Activated CD4-positive, alpha-beta T cell treated with anti-CD3 and anti-CD28 coated beads, Interleukin-2, amount 50 U/mL, for 24 hours (primary cell): ENCODE data around the gene ATP5IF1.

Experiments
- DNase-seq, 2 donors: peaks; one replicate each; pipeline ENCODE4 v3.0.0-alpha.2; 2020; ENCODE audit warnings: low read depth in 1 of 2, low spot score in 1 of 2

Gene ATP5IF1

DNA sequence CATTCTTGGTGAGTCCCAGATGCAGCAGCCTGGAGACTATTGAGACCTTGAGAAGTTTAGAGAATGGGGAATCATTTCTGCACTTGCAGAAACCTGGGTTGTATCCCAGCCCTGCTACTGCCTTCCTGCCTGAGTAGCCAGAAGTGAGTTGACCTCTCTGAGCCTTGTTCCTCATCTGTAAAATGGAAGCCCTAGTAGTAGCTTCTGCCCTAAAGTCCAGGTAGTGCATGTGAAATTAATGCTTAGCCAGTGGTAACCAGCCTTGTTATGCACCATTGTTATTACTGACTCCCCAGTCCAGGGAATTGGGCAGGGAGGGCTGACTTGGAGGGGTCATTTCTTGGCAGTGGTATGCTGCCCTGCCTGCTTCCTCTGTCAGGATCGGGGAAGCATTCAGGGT, 29.0 kb downstream of the ATP5IF1 start:
- no peak for DNase-seq

DNA sequence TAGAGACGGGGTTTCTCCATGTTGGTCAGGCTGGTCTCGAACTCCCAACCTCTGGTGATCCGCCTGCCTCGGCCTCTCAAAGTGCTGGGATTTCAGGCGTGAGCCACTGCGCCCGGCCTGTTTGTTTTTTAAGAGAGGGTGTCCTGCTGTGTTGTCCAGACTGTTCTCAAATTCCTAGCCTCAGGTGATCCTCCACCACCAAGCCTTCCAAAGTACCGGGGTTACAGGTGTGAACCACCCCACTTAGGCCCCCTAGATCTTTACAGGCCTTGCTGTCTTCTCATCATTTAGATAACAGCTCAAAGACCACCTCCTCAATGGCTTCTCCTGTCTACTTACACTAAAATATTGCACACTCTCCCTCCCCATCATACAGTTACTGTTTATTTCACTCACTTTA, 29.7 kb downstream of the ATP5IF1 start:
- DNase-seq = no peak

DNA sequence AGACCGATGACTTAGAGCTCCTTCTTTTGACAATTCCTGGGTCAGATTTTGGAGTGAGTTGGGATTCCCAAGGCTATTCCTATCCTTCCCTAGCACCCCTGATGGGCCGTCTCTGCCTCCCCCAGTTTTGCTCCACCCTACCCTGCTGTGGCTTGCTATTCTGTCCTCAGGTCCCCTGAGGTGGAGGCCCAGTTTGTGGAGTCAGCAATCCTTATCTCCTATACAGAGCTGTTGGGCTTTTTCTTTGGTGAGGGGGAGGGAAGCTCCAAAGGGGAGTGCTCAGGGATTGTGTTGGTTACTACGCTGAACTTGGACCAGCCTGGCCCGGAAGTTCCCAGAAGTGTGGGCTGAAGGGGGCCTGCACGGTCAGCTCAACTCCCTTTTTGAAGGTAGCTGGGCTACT, 31.0 kb downstream of the ATP5IF1 start:
- DNase-seq = no peak

DNA sequence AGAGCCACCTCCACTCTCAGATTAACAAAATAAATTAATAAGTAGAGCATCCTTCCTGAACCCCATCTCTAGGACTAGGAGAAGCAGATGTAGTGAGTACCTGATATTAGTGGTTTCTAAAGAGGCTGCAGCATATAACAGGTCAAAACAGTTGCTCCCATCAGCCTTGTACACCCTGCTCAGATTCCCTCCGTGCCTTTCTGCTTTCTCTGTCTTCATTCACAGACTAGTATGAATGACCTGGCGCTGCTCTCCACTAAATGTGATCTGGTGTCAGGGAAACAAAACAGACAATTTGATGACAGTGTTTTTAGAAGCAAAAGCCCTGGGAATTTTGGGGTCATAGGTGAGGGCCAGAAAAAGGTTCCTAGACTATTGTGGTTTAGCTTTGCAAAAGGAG, 31.7 kb downstream of the ATP5IF1 start:
- DNase-seq = no peak

DNA sequence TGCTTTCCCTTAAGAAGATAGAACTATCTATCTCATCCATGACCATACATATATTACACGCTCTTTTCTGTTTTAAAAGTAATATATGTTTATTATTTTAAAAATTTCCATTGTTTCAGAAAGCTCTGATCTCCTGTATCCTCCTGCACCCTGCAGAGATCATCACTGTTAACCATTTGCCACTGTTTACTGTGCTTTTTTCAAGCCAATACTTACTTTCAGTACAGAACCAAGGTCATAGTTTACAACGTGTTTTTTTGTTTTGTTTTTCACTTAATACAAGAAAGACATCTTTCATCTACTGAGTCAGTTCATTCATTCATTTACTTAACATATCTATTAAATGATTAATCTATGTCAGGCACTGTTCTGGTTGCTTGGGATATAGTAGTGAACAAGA, 33.6 kb downstream of the ATP5IF1 start:
- no peak for DNase-seq

DNA sequence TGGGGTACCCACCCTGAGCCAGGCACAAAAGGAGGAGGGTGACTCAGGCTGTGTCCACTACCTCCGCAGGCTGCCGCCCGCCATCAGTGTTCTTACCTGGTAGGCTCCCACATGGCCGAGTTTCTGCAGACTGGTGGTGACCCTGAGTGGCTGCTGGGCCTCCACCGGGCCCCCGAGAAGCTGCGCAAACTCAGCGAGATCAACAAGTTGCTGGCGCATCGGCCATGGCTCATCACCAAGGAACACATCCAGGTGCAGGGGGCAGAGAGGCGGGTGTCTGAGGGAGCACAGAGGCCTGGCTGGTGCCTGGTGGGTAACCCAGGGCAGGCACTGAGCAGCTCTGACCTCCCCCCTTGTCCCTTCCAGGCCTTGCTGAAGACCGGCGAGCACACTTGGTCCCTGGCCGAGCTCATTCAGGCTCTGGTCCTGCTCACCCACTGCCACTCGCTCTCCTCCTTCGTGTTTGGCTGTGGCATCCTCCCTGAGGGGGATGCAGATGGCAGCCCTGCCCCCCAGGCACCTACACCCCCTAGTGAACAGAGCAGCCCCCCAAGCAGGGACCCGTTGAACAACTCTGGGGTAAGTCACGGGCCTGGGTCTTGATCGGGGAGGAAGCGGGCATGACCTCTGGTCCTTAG, 36.4 kb downstream of the ATP5IF1 start:
- no peak for DNase-seq

DNA sequence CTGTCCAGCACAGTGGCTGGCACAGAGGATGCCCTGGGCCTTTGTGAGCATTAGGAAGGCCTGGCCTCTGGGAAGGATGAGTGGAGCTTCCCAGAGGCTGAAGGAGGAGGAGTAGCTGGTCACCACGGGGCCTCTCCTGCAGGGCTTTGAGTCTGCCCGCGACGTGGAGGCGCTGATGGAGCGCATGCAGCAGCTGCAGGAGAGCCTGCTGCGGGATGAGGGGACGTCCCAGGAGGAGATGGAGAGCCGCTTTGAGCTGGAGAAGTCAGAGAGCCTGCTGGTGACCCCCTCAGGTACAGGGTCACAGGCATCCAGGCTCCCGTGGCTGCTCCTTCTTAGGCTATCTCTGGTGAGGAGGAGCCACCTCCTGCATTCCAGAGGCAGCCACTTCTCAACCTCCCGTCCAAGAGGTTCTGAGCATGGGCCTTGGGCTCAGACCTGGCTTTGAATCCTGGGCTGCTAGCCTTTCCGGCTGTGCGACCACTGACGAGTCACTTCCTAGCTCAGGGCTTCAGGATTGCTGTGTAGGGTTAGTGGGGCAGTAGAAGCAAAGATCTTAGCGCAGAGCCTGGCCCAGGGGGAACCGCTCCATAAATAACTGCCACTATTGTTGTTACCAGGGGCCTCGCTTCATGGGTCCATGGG, 37.4 kb downstream of the ATP5IF1 start:
- no peak for DNase-seq

DNA sequence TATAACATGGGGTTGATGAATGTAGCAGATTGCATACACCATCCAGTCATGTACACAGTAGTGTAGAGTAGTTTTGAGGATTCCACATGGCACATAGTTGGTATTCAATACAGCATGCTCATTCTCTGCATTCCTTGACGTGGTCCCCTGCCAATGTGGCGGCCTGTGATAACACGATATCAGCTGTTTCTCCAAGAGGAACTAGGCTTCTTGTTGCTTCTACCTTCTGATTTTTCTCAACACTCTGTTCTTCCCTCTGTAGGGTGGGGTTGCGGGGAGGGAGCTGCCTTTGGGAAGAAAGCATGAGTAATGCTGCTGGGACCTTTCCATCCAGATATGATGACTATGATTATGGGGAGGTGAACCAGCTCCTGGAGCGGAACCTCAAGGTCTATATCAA, 42.8 kb downstream of the ATP5IF1 start:
- no peak for DNase-seq

DNA sequence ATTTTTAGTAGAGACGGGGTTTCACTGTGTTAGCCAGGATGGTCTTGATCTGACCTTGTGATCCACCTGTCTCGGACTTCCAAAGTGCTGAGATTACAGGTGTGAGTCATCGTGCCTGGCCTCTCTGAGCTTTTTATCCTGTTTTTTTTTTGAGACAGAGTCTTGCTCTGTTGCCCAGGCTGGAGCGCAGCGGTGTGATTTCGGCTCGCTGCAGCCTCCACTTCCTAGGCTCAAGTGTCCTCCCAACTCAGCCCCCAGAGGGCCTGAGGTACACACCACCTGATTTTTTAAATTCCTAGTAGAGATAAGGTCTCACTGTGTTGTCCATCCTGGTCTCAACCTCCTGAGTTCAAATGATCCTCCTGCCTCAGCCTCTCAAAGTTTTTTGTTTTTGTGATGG, 43.8 kb downstream of the ATP5IF1 start:
- DNase-seq = no peak

DNA sequence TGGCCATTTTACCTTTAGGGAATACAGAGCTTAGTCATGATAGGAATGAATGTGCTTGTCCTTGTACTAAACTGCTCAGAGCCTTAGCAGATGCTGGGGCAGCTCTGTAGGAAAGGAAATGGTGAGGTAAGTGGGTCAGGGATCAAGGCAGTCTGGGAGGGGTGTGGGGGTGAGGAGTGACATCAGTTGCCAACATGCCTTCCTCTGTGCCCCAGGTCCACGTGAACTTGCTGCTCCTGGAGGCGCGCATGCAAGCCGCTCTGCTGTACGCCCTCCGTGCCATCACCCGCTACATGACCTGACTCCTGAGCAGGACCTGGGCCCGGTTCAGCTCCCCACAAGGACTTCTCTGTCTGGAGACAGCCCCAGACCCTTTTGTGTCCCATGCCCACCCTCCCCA, 44.6 kb downstream of the ATP5IF1 start:
- no peak for DNase-seq

DNA sequence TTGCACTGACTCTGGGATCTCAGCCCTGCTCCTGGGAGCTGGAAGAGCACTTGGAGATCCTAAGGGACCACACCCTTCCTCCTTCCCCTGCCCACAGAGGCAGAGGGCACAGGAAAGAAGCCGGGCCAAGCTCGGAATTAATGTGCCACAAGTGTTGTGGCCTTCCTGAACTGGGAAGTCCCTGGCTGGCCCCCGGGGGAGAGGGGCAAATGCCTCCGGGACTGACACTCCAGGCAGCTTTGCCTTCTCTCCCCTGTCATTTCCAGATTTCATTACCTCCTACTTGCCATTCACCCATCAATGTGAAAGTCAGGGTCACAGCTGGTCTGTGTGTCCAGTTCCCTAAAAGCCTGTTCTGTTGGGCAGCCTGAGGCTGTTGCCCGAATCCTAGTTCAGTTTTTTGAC, 45.1 kb downstream of the ATP5IF1 start:
- DNase-seq = no peak

DNA sequence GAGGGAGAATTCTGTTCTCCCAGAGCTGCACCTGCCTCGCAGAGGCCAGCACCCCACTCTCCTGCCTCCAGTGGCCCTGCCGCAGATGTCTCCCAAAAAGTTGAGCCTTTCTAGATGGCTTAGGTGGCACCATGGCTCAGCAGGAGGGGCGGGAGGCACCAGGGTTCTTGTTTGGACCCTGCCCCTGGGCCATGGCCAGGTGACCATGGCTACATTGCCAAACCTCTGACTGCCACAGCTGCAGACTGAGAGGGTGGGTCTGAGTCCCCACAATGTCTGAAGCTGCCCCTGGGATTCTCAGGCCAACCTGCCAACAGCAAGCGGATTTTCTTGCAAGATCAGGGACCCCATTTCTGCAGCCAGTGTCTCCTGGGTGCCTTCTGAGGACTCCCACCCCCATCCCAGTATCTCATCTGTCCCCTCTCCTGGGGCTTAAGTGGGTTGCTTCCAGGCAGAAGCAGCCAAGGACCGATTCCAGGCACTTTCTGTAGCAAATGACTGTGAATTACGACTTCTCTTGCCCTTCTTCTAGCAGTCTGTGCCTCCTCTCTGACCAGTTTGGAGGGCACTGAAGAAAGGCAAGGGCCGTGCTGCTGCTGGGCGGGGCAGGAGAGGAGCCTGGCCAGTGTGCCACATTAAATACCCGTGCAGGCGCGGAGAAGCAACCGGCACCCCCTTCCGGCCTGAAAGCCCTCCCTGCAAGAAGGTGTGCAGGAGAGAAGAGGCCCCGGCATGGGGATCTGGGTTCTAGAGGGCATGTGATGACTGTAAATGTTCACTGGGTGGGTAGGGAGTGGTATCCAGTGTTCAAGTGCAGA, 45.9 kb downstream of the ATP5IF1 start:
- no peak for DNase-seq

DNA sequence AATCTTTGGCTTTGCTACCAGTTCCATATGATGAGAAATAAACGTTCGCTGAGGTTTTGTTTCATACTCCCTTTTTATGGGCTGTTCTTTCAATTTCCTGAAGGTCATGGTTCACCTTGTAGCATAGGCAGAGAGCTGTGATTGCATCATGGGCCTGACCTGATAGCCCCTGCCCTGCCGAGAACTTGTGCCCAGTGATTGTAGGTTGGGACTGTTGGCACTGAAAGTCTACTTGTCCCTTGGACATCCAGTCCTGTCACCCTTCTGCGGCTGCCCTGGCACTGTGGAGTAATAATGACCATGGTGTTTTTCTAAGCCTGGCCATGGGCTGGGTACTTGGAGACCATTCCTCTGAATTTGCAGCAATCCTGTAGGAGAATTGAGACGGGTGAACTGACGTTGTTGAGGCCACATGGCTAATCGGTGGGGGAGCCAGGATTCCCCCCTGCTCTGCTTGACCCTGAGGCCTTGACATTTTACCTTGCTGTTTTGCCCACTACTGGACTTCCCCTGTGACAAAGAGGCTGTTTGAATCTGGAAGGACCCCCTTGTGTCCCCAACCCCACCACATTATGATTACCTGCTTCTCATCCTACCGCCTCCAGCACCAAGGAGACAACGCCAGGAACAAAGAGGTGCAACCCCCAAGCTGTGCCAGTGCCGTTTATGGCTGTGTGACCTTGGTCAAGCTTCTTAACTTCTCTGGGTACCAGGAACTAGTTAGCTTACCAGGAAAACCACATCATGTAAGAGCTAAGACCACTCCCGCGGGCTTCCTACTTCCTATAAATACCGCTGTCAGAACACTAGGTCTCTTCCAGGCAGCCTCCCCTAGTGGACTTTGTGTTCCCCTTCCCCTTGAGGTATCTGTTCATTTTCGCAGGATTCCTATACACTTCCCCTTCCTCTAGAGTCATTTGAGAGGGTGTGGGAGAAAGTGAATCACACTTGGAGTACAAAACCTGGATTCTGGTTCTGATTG, 46.8 kb downstream of the ATP5IF1 start:
- no peak for DNase-seq

DNA sequence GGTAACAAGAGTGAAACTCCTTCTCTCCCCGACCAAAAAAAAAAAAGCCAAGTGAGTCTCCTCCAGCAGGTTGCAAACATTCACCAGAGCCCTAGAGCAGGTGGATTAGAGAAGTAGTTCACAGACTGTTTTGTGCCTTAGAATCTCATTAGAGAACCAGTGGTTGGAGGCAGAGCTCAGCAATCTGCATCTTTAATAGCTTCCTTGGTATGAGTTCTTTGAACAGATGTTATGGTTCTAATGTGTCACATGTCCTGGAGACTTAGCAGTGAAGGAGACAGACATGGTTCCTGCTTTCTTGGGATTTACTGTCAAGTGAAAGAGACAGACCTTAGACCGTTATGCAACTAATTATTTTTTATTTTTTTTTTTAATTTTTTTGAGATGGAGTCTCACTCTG, 50.2 kb downstream of the ATP5IF1 start:
- no peak for DNase-seq
